ENCODE results near the gene PAEP.
"Not testable (repeated sequence)": the region's sequence is repeated elsewhere in the genome, so short reads cannot be mapped to it uniquely, and the experiment has no call there.

PAEP gene

DNA sequence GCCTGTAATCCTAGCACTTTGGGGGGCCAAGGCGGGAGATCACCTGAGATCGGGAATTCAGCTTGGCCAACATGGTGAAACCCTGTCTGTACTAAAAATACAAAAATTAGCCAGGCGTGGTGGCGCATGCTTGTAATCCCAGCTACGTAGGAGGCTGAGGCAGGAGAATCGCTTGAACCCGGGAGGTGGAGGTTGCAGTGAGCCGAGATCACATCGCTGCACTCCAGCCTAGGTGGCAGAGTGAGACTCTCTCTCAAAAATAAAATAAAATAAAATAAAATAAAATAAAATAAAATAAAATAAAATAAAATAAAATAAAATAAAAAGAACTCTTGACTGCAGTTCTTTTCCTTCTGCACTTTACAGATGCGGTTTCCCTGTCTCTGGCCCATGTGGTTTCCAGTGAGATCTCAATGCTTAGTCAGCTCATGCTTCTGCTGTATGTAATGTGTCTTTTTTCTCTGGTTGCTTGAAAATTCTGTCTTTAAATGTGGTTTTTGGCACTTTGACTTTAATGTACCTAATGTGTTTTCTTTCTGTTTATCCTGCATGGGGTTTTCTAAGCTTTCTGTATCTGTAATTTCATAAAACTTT, 32.6 kb upstream of the PAEP start:
- 96% methylated on average over 10 of the region's 10 CpGs for WGBS
- H3K9ac ChIP-seq (ENCODE audit: low read depth, low read length); H3K27ac ChIP-seq (ENCODE audit: low read depth, low read length); H3K4me1 ChIP-seq (ENCODE audit: insufficient read depth, low read length); H3K27me3 ChIP-seq (ENCODE audit: insufficient read depth, low read length); H3K9me3 ChIP-seq (ENCODE audit: insufficient read depth, low read depth, low read length); H3K4me3 ChIP-seq (ENCODE audit: low read length); H3K36me3 ChIP-seq (ENCODE audit: insufficient read depth, low read length): not testable (repeated sequence)

DNA sequence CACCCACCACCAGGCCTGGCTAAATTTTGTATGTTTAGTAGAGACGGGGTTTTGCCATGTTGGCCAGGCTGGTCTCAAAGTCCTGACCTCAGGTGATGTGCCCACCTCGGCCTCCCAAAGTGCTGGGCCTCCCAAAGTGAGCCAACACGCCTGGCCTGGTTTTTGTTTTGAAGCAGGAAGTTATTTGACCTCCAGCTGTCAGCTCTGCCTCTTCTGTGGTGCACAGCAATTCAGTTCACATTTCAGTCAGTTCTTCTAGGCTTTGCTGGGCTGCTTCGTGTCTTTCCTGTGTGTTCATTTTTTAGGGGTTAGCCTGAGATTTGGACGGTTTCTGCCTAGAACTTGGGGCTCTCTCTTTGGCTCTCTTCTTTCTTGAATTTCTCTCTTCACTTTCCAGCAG, 31.4 kb upstream of the PAEP start:
- Histone ChIP-seq H3K9me3 (ENCODE audit: insufficient read depth, low read depth, low read length) (no peaks in the 10 kb centered on the region), H3K36me3 (ENCODE audit: insufficient read depth, low read length) (no peaks in the 10 kb centered on the region), H3K4me3 (ENCODE audit: low read length) (no peak overlapping the region), H3K27ac (ENCODE audit: low read depth, low read length) (no peak overlapping the region), H3K27me3 (ENCODE audit: insufficient read depth, low read length) (no peaks in the 10 kb centered on the region), H3K9ac (ENCODE audit: low read depth, low read length) (no peak overlapping the region), H3K4me1 (ENCODE audit: insufficient read depth, low read length) (peaks cover 3% of the 10 kb centered on the region; the same call in 1 of the 2 replicates)
- 85% methylated on average over 5 of the region's 5 CpGs for WGBS

DNA sequence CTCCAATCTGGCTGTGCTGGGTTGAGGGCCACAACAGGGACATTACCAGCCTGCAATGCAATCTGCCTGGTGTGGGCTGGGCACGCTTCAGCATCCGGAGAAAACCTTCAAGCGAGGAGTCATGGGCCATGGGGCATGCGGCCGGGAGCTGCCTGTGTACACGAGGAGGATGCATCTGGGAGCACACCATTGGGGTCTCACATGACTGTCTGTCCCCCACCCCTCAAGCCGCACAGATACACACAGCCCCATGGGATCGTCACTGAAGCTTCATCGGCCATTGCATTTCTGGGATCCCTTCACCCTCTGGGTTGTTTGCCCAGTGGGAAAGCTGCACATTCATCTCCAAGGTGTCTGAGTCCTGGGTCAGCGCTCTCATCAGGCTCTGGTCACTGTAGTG, 30.5 kb upstream of the PAEP start:
- H3K9ac ChIP-seq (ENCODE audit: low read depth, low read length), result no peak overlapping the region
- WGBS, result 96% methylated on average over 10 of the region's 10 CpGs

DNA sequence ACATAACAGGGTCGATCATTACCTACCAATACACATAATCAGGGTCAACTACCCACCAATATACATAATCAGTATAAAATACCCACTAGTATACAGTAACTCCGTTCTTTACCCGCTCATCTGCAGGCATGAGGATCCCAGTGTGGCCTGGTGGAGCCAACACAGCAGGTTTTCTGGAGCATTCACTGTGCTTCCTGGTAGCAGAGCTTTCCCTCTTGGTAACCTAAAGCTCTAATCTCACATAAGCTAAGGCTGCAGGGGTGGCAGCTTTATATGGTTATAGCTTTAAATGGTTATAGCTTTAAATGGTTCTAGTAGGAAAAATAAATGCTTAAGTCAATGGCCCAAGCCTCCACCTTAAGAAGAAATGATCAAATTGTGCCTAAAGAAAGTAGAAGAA, 28.4 kb upstream of the PAEP start:
- Histone ChIP-seq H3K27ac (ENCODE audit: low read depth, low read length) (no peak overlapping the region), H3K36me3 (ENCODE audit: insufficient read depth, low read length) (no peaks in the 10 kb centered on the region), H3K9ac (ENCODE audit: low read depth, low read length) (no peak overlapping the region), H3K4me1 (ENCODE audit: insufficient read depth, low read length) (peaks cover 3% of the 10 kb centered on the region; the same call in 1 of the 2 replicates), H3K27me3 (ENCODE audit: insufficient read depth, low read length) (no peaks in the 10 kb centered on the region), H3K9me3 (ENCODE audit: insufficient read depth, low read depth, low read length) (no peaks in the 10 kb centered on the region), H3K4me3 (ENCODE audit: low read length) (no peak overlapping the region)
- 94% methylated on average over 3 of the region's 3 CpGs for WGBS

More for the DNA sequence above, 30.5 kb upstream of the PAEP start:
- no peaks in the 10 kb centered on the region for H3K36me3 ChIP-seq (ENCODE audit: insufficient read depth, low read length)
- H3K27me3 ChIP-seq (ENCODE audit: insufficient read depth, low read length), result no peaks in the 10 kb centered on the region
- peaks cover 3% of the 10 kb centered on the region; the same call in 1 of the 2 replicates for H3K4me1 ChIP-seq (ENCODE audit: insufficient read depth, low read length)
- H3K4me3 ChIP-seq (ENCODE audit: low read length), result no peak overlapping the region
- H3K9me3 ChIP-seq (ENCODE audit: insufficient read depth, low read depth, low read length), result no peaks in the 10 kb centered on the region
- no peak overlapping the region for H3K27ac ChIP-seq (ENCODE audit: low read depth, low read length)

DNA sequence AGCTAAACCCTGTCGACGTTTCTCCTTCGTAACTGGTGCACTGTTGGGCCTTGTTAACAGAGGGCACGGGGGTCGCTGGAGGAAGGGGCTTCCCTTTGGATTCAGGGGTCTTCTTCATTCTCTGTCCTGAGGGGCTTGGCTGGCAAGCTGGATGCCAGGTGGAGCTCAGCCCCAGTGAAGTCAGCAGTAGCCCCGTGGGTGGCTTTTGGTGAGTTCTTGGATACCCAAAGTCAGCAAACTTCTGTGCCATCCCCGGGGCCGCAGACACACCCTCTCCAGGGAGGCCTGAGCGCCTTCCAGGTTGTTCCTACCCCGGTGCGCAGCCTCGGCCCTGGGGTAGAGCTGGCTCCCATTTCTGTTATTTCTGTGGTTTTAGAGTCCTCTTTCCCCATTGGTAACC, 27.9 kb upstream of the PAEP start:
- no peak overlapping the region for H3K9ac ChIP-seq (ENCODE audit: low read depth, low read length)
- no peaks in the 10 kb centered on the region for H3K36me3 ChIP-seq (ENCODE audit: insufficient read depth, low read length)
- WGBS, result 88% methylated on average over 12 of the region's 12 CpGs
- H3K27me3 ChIP-seq (ENCODE audit: insufficient read depth, low read length), result no peaks in the 10 kb centered on the region
- H3K27ac ChIP-seq (ENCODE audit: low read depth, low read length), result no peak overlapping the region
- H3K4me3 ChIP-seq (ENCODE audit: low read length), result no peak overlapping the region
- peaks cover 3% of the 10 kb centered on the region; the same call in 1 of the 2 replicates for H3K4me1 ChIP-seq (ENCODE audit: insufficient read depth, low read length)
- H3K9me3 ChIP-seq (ENCODE audit: insufficient read depth, low read depth, low read length), result no peaks in the 10 kb centered on the region

DNA sequence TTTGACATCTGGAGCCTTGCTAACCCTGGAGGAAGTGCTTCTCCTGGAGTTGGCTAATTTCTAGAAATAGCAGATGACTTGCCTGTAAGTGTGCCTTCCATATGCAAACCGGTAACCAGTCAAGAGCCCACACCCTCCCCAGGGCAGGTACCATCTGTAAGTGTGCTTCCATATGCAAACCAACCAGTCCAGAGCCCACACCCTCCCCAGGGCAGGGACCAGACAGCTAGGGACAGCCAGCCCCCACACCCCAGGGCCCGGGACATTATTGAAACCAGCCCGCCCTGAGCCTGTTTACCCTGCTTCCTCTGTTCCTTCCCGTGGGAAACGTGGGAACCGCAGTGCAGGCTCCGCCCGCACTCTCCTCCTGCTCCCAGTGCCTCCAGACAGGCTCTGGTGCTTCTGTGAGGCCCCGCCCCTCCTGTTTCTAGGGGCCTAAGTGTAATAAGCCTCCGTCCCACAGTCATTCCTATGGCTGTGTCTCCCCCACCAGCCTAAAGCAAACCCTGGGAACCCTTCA, 27.3 kb upstream of the PAEP start:
- not testable (repeated sequence) for H3K27ac ChIP-seq (ENCODE audit: low read depth, low read length); H3K4me3 ChIP-seq (ENCODE audit: low read length); H3K9ac ChIP-seq (ENCODE audit: low read depth, low read length); H3K27me3 ChIP-seq (ENCODE audit: insufficient read depth, low read length); H3K9me3 ChIP-seq (ENCODE audit: insufficient read depth, low read depth, low read length); H3K4me1 ChIP-seq (ENCODE audit: insufficient read depth, low read length); H3K36me3 ChIP-seq (ENCODE audit: insufficient read depth, low read length)
- WGBS, result 61% methylated on average over 10 of the region's 10 CpGs

DNA sequence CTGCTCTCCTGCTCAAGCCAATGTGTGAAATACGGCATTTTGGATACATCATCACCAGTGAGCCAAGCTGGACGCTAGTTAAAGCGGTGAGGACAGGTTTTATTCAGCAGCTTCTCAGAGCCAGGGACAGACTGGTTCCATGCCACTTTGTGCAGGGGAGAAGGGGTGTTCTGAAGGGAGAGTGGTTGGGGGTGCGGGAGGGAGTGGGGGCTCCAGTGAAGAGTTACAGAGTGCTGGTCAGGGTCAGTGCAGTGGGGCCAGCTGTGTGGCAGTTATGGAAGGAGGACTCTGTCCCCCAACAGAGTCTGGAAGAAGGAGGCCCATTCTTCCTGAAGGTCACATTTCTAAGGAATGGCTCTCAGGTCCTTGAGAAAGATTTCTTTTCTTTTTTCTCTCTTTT, 26.7 kb upstream of the PAEP start:
- not testable (repeated sequence) for H3K9ac ChIP-seq (ENCODE audit: low read depth, low read length); H3K36me3 ChIP-seq (ENCODE audit: insufficient read depth, low read length); H3K27ac ChIP-seq (ENCODE audit: low read depth, low read length); H3K4me1 ChIP-seq (ENCODE audit: insufficient read depth, low read length); H3K4me3 ChIP-seq (ENCODE audit: low read length); H3K27me3 ChIP-seq (ENCODE audit: insufficient read depth, low read length); H3K9me3 ChIP-seq (ENCODE audit: insufficient read depth, low read depth, low read length)
- WGBS, result 91% methylated on average over 4 of the region's 4 CpGs

DNA sequence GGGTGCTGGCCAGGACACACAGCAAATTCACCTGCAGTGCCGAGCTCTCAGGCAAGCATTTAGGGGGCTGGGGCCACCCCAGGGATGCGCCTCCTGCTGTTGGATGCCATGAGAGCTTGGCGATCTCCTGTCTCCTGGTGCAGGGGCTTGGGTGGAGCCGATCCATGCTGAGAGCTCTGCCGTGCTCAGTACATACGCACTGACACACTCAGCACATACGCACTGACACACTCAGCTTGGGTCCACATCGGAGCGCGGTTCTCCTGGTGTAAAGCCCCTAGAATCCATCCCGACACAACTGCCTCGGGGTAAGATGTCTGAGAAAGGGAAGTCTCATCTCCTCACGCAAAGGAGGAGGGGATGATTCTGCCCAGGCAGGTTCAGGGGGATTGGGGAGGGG, 25.9 kb upstream of the PAEP start:
- not testable (repeated sequence) for H3K9ac ChIP-seq (ENCODE audit: low read depth, low read length); H3K36me3 ChIP-seq (ENCODE audit: insufficient read depth, low read length); H3K9me3 ChIP-seq (ENCODE audit: insufficient read depth, low read depth, low read length); H3K4me3 ChIP-seq (ENCODE audit: low read length); H3K27ac ChIP-seq (ENCODE audit: low read depth, low read length); H3K4me1 ChIP-seq (ENCODE audit: insufficient read depth, low read length); H3K27me3 ChIP-seq (ENCODE audit: insufficient read depth, low read length)
- 94% methylated on average over 13 of the region's 13 CpGs for WGBS

DNA sequence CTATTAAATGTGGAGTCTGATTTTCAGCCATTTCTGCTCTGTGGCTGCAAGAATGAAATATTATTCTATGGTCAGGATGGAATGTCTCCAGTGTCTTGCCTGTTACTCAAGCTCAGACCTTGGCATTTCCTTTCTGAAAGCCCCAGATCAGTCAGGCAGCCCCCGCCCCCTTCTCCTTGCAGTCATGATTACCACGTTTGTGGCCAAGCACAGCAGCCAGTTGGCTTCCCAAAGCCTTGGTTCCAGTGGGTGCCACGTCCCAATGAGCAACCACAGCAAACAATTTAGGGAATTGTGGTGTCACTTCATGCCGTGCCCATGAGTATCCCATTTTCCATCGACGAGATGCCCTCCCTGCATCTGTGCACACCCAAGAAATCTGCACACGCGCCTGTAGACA, 25.3 kb upstream of the PAEP start:
- Histone ChIP-seq H3K36me3 (ENCODE audit: insufficient read depth, low read length) (no peaks in the 10 kb centered on the region), H3K27ac (ENCODE audit: low read depth, low read length) (no peak overlapping the region)
- 87% methylated on average over 8 of the region's 8 CpGs for WGBS

DNA sequence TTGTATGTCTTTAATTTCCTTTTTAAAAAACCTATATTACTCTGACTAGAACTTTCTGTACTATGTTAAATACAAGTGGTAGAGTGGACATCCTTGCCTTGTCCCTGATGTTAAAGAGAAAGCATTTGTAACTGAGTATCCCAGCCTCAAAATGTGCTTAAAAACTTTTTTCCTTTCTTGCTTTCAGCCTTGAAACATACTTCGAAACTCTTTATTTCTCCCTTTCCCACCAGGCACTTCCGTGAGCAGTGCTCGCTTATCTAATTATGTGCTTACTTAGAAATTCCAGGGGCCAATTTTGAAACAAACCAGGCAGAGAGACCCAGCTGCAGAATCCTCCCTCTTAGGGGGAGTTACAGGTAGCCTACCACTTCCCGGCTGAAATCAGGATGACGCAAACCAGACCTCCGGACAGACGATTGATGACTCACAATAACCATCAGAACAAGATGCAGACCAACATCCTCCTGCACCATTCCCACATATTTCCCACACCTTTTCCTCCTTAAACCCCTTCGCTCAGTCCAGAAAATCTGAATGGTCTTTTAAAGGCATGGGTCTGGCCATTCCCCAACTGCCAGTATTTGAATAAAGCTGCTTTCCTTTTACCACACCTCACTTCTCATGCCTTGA, 18.2 kb upstream of the PAEP start:
- not testable (repeated sequence) for H3K27ac ChIP-seq (ENCODE audit: low read depth, low read length); H3K4me3 ChIP-seq (ENCODE audit: low read length); H3K9me3 ChIP-seq (ENCODE audit: insufficient read depth, low read depth, low read length); H3K4me1 ChIP-seq (ENCODE audit: insufficient read depth, low read length); H3K9ac ChIP-seq (ENCODE audit: low read depth, low read length); H3K36me3 ChIP-seq (ENCODE audit: insufficient read depth, low read length); H3K27me3 ChIP-seq (ENCODE audit: insufficient read depth, low read length)
- WGBS, result 92% methylated on average over 8 of the region's 8 CpGs

More for the DNA sequence above, 25.3 kb upstream of the PAEP start:
- Histone ChIP-seq H3K9ac (ENCODE audit: low read depth, low read length) (no peak overlapping the region), H3K4me1 (ENCODE audit: insufficient read depth, low read length) (peaks cover 3% of the 10 kb centered on the region; the same call in 1 of the 2 replicates), H3K27me3 (ENCODE audit: insufficient read depth, low read length) (no peaks in the 10 kb centered on the region), H3K9me3 (ENCODE audit: insufficient read depth, low read depth, low read length) (no peaks in the 10 kb centered on the region), H3K4me3 (ENCODE audit: low read length) (no peak overlapping the region)

DNA sequence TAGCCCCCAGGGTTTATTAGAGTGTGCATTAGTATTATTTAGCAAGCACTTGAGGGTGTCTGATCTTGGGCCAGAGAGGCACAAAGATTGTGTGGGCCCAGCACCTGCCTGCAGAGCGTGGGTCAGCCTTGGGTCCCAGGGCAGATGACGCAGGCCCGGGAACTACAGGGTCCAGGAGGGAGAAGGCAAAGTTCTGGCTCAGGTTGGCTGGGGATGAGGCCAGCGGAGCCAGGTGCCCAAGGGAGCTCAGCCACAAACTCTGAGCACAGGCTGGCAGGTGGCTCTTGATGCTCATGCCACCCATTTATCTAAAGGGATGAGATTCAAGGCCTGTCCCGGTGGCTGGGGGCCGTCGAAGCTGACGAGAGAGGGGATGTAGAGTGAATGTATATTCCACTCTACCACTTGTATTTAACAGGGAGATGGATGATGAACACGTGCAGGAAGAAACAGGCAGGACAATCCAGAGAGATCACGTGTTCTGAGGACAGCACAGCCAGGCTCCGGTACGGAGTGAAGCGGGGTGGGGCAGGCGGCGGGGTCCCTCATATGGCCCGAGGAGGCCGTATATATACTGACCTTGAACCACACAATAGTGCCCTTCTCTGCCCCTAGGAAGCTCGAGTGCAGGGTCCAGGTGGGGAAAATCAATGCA, 16.4 kb upstream of the PAEP start:
- 94% methylated on average over 14 of the region's 18 CpGs for WGBS
- no peaks in the 10 kb centered on the region for H3K36me3 ChIP-seq (ENCODE audit: insufficient read depth, low read length)
- H3K27ac ChIP-seq (ENCODE audit: low read depth, low read length), result no peak overlapping the region
- H3K4me3 ChIP-seq (ENCODE audit: low read length), result no peak overlapping the region
- no peaks in the 10 kb centered on the region for H3K4me1 ChIP-seq (ENCODE audit: insufficient read depth, low read length)
- no peaks in the 10 kb centered on the region for H3K27me3 ChIP-seq (ENCODE audit: insufficient read depth, low read length)
- no peak overlapping the region for H3K9ac ChIP-seq (ENCODE audit: low read depth, low read length)
- no peaks in the 10 kb centered on the region for H3K9me3 ChIP-seq (ENCODE audit: insufficient read depth, low read depth, low read length)
